ENCODE data around the gene SOX18.
A peak's percentile ranks its signal among the peaks of the same experiment; 100 is the strongest.

SOX18 gene

GRCh38 chr20:64067733-64068307 lies 18.4 kb upstream of the SOX18 start:
- TF ChIP-seq, protein P1, sequence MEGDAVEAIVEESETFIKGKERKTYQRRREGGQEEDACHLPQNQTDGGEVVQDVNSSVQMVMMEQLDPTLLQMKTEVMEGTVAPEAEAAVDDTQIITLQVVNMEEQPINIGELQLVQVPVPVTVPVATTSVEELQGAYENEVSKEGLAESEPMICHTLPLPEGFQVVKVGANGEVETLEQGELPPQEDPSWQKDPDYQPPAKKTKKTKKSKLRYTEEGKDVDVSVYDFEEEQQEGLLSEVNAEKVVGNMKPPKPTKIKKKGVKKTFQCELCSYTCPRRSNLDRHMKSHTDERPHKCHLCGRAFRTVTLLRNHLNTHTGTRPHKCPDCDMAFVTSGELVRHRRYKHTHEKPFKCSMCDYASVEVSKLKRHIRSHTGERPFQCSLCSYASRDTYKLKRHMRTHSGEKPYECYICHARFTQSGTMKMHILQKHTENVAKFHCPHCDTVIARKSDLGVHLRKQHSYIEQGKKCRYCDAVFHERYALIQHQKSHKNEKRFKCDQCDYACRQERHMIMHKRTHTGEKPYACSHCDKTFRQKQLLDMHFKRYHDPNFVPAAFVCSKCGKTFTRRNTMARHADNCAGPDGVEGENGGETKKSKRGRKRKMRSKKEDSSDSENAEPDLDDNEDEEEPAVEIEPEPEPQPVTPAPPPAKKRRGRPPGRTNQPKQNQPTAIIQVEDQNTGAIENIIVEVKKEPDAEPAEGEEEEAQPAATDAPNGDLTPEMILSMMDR (IDR thresholded peaks at IDR 0.05; ENCODE audit: borderline replicate concordance, insufficient read depth, low read depth, low read length) = no peak
- no peak overlapping the region for H3K4me3 ChIP-seq (ENCODE audit: low read depth, low read length)

DNA sequence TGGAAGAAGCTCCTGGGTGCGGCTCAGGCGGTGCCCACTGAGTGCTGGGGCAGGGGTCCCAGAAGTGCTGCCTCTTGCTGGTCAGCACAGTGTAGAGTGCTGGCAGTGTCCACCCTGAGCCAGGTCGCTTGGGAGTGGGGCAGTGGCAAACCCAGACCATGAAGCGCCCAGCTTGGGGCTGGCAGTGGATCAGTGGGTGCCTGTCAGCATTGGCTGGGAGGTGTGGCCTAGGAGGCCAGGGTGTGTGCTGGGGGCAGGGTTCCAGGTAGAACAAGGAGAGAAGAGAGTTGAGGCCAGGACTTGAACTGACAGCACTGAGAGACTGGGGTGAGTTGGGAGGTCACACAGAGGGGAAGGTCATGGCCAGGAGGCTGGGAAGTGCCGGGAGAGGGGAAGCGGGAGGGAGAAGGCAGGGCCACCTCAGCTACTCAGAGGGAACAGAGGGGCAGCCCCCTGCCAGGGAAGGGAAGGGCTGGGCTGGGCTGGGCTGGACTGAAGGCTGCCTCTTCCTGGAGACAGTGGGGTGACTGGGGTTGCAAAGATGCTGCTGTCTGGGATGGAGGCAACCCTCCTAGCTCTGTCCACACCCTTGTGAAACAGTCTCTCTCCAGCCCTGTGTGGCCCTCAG lies 17.7 kb upstream of the SOX18 start:
- H3K4me3 ChIP-seq (ENCODE audit: low read depth, low read length) = no peak overlapping the region
- TF ChIP-seq, protein P1 (IDR thresholded peaks at IDR 0.05; ENCODE audit: borderline replicate concordance, insufficient read depth, low read depth, low read length) = no peak

DNA sequence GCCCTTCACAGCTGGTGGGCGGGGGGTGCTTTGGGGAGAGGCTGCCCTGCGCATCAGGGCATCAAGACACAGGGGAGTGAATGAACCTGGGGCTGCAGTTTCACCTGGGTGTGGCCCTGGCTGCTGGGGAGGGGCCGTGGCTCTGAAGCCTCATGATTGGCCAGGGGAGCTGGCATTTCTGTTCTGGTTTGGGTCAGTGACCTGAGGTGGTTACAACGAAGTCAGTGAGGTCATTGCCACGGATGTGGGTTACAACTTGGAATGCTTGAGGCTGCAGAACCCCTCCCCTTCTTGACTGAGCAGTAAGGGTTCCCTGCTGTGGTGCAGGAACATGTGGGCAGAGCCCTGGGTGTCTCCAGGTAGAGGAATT lies 16.5 kb upstream of the SOX18 start:
- no peak overlapping the region for H3K4me3 ChIP-seq (ENCODE audit: low read depth, low read length)
- TF ChIP-seq, protein P1 (IDR thresholded peaks at IDR 0.05; ENCODE audit: borderline replicate concordance, insufficient read depth, low read depth, low read length) = no peak

DNA sequence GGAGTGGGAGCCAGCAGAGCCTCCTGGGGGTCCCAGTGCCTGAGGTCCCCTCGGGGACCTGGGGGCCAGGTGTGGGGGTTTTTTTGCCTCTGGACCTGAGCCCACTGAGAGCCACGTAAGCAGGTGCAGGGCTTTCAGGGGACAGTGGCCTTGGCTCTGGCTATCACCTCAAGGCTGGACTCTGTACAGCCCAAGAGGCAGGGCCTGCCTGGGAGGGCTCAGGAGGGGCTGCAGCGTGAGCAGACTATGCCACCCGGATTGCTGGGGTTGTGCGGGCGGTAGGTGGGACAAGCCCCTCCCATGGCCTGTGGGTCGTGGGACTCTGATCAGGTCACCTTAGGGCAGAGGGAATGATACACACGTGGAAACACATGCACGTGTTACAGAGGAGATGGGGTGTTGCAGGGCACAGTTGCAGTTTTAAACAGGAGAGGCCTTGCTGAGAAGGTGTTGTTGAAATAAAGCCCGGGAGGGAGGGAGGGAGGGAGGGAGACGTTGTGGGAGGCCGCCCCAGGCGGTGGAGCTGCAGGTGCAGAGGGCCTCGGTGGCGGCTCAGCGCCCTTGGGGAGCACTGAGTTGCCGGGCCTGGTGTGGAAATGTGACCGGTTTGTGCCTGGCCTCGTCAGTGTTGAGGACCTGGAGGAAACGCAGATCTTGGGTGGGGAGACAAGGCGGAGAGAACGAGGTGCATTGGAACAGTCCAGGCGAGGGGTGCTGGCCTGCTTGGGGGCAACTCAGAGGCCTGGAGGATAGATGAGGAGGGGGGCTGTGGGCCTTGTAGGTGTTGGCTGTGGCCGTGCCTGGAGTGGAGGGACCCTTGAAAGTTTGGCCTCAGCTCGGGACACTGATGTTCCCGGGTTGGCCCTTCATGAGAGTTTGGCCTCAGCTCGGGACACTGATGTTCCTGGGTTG lies 15.9 kb upstream of the SOX18 start:
- TF ChIP-seq, protein P1 (IDR thresholded peaks at IDR 0.05; ENCODE audit: borderline replicate concordance, insufficient read depth, low read depth, low read length) = no peak
- H3K4me3 ChIP-seq (ENCODE audit: low read depth, low read length) = no peak overlapping the region

GRCh38 chr20:64064145-64064698 lies 14.8 kb upstream of the SOX18 start:
- TF ChIP-seq, protein P1 (IDR thresholded peaks at IDR 0.05; ENCODE audit: borderline replicate concordance, insufficient read depth, low read depth, low read length) = no peak
- no peak overlapping the region for H3K4me3 ChIP-seq (ENCODE audit: low read depth, low read length)

DNA sequence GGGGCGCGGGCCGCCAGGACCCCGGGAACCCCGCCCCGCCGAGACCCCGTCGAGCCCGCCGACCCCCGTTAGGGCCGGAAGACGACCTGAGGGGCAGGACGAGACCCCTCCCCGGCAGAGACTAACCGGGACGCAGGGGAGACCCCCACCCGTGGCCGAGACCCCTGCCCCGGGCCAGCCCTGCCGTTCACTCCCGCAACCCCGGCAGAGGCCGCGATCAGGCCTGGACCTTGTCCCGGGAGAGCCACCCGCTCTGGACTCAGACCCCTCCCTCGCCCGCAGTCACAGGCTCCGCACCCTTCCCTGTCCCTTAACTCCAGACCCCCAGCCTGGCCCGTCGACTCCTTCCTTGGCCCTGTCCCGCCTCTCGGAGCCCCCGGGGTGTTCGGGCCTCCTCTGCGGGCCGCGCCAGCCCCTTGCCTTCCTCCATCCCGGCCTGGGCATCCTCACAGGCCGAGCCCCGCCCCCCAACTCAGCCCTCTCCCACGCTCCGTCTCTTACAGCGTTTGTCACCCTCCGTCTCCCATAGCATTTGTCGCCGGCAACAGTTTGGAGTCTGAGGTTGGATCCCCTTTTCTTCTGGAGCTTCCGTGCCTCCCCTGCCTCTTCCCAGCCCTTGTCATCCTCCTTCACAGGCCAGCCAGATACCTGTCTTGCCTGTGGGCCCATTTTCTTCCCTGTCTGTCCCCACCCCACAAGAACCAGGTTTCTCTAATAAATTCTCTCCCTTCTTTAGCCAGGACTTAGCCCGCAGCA lies 14.1 kb upstream of the SOX18 start:
- TF ChIP-seq, protein P1 (IDR thresholded peaks at IDR 0.05; ENCODE audit: borderline replicate concordance, insufficient read depth, low read depth, low read length) = no peak

More for the DNA sequence above, 14.1 kb upstream of the SOX18 start:
- H3K4me3 ChIP-seq (ENCODE audit: low read depth, low read length) = peak overlapping the region; percentile 70
